ENCODE results near the gene CCL27. TPM values are rescaled to one million over a fixed set of nuclear protein-coding genes. Genes with fewer than 3 reads are reported as not detected.

The CCL27 gene
- total RNA-seq, 6 donors from 2014 or later = 32.5 TPM; not detected in 5

DNA sequence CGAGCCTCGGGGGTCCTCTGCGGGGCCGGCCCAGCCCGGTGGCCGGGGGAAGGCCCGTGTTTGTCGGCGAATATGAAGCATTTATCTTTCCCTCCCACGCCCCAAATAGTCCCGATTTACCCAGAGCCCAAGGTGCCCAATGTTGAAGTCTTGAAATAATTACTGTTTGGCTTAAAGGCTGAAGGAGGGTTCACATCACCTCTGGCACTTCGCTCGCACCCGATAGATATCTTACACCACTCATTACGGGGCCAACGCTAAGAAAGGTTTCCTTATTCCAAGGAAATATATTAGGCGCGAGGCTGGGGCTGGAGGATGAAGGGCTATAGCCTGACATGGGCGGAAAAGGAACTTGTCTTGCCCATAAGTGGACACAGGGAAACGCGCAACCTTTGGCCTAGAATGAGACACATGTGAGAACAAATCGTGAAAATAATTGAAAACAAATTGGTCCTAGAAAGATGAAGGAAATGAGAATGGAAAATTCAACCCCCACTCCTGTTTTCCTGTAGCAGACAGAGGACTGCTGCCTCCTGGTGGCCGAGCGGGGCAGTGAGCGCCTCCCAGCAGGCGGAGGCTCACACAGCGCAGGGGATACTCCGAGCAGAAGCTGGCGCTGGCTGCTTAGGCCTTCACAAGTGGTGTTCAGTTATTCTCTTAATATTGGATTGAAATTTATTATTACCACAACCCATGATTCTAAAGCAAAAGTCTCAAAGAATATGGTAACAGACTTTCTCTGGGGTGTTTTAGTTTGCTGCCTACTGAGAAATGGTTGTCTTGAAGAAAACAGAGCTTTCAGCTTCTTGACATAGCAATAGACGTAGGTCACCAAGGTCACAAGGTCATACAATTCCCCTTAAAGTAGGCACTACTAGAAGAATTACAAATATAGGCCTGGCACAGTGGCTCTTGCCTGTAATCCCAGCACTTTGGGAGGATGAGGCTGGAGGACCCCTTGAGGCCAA is 39.6 kb upstream of the CCL27 start:
- peak; percentile 87 to 99 (median 92) for TF ChIP-seq CTCF (IDR thresholded peaks at IDR 0.05)
- TF ChIP-seq EP300 (IDR thresholded peaks at IDR 0.05) = no peak
- peak; percentile 93 to 95 for ATAC-seq (ENCODE audit: low FRiP score in 2 of 2)

DNA sequence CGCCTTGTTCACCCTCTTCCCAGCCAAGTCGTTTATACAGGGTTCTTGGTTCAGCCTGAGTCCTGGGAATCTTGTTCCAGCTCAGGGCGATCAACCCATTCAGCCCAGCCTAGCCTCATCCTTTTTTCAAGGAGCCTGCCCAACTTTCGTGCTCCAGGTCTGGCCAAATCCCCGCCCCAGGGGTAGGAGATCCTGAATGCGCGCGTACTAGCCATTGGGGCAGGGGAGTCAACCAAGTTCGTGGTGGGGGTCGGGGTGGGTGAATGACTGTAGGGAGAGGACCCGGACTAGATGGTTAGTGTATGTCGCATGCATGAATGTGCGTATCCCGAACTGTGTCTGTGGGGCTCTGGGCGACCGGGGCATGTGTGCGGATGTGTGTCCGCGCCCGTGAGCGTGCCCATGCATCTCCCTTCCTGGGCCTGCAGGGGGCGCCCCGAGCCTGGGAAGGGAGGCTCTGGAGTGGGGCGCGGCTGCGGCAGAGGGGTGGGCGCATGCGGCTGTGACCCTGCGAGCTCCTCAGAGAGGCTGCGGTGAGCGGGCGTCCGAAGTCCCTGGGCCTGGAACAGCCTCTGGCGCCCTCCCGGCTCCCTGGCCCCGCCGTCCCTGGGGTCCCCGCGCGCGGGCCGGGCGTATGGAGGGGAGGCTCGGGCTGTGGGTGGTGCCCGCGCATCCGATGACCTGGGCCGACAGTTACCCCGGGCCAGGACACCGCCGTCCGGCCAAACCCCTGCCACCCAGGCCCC is 38.7 kb upstream of the CCL27 start:
- no peaks in the 10 kb centered on the region for H3K27me3 ChIP-seq
- no peaks in the 10 kb centered on the region for H3K9me3 ChIP-seq
- TF ChIP-seq CTCF (IDR thresholded peaks at IDR 0.05) (peak; percentile 83 to 95 (median 90)), POLR2A (IDR thresholded peaks at IDR 0.05) (no peak), POLR2AphosphoS5 (IDR thresholded peaks at IDR 0.05) (peak in 1 of 2 donors; percentile 24)
- WGBS, 2 donors = 12 to 67% methylated on average over 3 to 40 of the region's 52 CpGs
- peak overlapping the region; percentile 31 to 82 (median 64) for H3K27ac ChIP-seq
- H3K36me3 ChIP-seq = no peaks in the 10 kb centered on the region
- DNase-seq (peak; percentile 71 to 93), ATAC-seq (ENCODE audit: low FRiP score in 2 of 2) (peak; percentile 93 to 96)
- peak overlapping the region; percentile 75 to 86 (median 78) for H3K4me3 ChIP-seq
- H3K4me1 ChIP-seq = peaks cover 0 to 14% (median 8%) of the 10 kb centered on the region in 4 donors

More for the DNA sequence above, 39.6 kb upstream of the CCL27 start:
- Histone ChIP-seq H3K27ac (peak overlapping the region; percentile 31 to 82 (median 64)), H3K27me3 (no peaks in the 10 kb centered on the region), H3K36me3 (no peaks in the 10 kb centered on the region), H3K4me1 (peaks cover 0 to 14% (median 8%) of the 10 kb centered on the region in 4 donors), H3K4me3 (peak overlapping the region; percentile 75 to 86 (median 78)), H3K9me3 (no peaks in the 10 kb centered on the region)
- WGBS, 2 donors = 3 to 4% methylated on average over 24 to 27 of the region's 30 CpGs
- DNase-seq = peak; percentile 83 to 96

DNA sequence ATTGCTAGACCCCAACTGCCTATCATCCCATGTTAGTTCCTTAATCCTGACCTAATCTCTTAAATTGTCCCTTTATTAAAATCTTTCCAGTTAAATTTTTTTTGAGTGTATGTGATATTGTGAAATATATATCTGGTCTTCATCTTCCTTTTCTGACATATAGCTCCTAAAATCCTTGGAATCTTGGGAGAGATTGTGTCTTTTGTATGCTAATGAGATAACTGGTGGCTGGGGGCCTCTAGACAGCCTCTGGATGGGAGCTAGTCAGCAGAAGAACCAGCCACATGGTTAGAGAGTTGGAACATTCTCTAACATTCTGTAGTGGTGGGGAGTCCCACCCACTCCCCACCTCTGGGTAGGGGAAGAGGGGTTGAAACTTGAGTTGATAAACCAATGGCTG is 32.4 kb upstream of the CCL27 start:
- DNase-seq (no peak), ATAC-seq (ENCODE audit: low FRiP score in 2 of 2) (no peak)
- H3K4me3 ChIP-seq = no peak overlapping the region
- peaks cover 0 to 7% (median 3%) of the 10 kb centered on the region in 4 donors for H3K4me1 ChIP-seq
- TF ChIP-seq CTCF (IDR thresholded peaks at IDR 0.05) (no peak), EP300 (IDR thresholded peaks at IDR 0.05) (no peak), POLR2A (IDR thresholded peaks at IDR 0.05) (no peak), POLR2AphosphoS5 (IDR thresholded peaks at IDR 0.05) (no peak)
- H3K36me3 ChIP-seq = no peaks in the 10 kb centered on the region
- H3K9me3 ChIP-seq = no peaks in the 10 kb centered on the region
- no peaks in the 10 kb centered on the region for H3K27me3 ChIP-seq
- no peak overlapping the region for H3K27ac ChIP-seq

GRCh38 chr9:34693560-34693959 is 31.1 kb upstream of the CCL27 start:
- H3K27ac ChIP-seq = no peak overlapping the region
- DNase-seq (no peak), ATAC-seq (ENCODE audit: low FRiP score in 2 of 2) (no peak)
- no peak overlapping the region for H3K4me3 ChIP-seq
- H3K9me3 ChIP-seq = no peaks in the 10 kb centered on the region
- no peak for TF ChIP-seq POLR2AphosphoS5 (IDR thresholded peaks at IDR 0.05)
- TF ChIP-seq EP300 (IDR thresholded peaks at IDR 0.05) = no peak
- TF ChIP-seq CTCF (IDR thresholded peaks at IDR 0.05) = no peak
- TF ChIP-seq POLR2A (IDR thresholded peaks at IDR 0.05) = no peak
- WGBS, 2 donors = 68 to 79% methylated on average over 2 of the region's 2 CpGs
- no peaks in the 10 kb centered on the region for H3K27me3 ChIP-seq
- H3K4me1 ChIP-seq = peaks cover 0 to 7% (median 3%) of the 10 kb centered on the region in 4 donors
- no peaks in the 10 kb centered on the region for H3K36me3 ChIP-seq

Measured in upper lobe of left lung (tissue), 6 donors.